GM12874 (cell line): ENCODE measurements around the gene CCDC106.
A peak's percentile ranks its signal among the peaks of the same experiment; 100 is the strongest.

Source experiments
- CTCF ChIP-seq: IDR thresholded peaks from 2 replicates; pipeline ENCODE4 v1.5.1; 2011; ENCODE audit warnings: low read depth, mild to moderate bottlenecking, control low read depth, low read length, moderate library complexity; ENCODE audit not compliant: insufficient read depth

The CCDC106 gene

GRCh38 chr19:55674841-55675660 lies 27.0 kb downstream of the CCDC106 start, which contains the start of gene EPN1:
TSS of gene EPN1 (plus strand) at chr19:55675226. CDS start at chr19:55678628, 3,402 bp downstream.
- no peak for TF ChIP-seq CTCF

GRCh38 chr19:55675661-55676354 lies 27.8 kb downstream of the CCDC106 start:
- no peak for TF ChIP-seq CTCF

DNA sequence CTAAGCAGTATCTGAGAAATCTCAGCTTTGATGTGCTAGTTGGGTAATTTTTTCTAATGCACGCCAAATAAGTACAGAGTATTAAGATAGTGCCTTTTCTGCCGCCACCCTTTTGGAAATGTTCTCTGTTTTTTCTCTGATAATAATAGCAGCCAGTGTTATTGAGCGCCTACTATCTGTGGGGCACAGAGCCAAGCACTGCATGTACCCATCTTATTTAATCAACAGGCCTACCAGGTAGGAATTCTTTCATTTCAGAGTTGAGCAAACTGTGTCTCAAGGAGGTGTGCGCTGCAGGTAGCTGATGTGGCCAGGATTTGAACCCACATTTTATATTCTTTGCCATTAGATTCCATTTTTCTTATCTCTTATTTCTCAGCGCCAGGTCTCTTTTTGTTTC lies 28.4 kb downstream of the CCDC106 start:
- TF ChIP-seq CTCF: no peak

DNA sequence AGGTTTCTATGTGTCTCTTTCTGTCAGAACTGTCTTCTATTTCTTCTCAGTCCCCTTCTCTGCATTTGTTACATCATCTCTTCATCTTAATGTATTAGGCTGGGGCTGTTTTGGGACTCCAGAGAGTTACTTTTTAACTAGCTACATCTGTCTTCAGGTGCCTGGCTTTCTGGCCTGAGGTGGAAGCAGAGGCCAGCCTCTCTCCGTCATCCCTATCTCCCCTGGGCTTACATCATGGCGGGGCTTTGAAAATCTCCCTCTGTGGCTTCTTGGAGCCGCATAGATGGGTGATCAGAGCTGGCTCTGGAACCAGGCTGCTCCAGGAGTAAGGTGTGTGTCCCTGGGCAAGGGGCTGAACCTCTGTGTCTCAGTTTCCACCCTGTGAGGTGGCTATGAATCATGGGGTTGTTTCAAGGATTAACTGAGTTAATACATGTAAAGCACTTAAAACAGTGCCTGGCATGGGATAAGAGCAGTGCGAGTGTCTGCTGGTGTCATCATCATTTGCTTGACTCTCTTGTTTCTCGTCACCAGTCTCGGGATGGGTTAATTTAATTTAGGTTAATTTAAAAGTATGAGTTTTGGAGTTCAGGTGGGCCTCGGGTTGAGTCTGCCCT lies 29.0 kb downstream of the CCDC106 start:
- no peak for TF ChIP-seq CTCF

- no peak for TF ChIP-seq CTCF
Measured at GRCh38 chr19:55677572-55678028, 29.6 kb downstream of the CCDC106 start.

DNA sequence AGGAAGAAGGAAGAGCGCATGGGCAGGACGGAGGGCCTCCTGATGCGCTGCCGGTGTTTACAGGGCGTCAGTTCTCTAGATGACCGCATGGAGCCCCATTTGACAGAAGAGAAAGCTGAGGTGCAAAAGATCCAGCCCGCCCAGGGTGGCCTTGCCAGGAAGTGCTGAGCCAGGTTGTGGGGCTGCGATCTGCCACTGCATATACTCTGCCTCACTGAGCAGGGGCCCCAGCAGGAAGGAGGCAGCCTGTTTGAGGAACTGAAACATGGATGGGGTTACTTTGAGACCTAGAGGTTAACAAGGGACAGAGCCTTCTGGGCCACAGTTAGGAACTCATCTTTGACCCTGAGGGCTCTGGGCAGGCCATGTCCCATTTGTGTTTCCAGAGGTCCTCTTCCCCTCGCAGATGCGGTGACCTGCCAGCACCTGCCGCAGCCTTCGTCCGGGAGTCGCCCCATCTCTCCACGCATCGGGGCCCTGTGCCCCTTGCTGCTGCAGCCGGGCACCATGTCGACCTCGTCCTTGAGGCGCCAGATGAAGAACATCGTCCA lies 30.2 kb downstream of the CCDC106 start:
- peak; percentile 60 for TF ChIP-seq CTCF
